GM19455 (cell line): ENCODE results near the gene TGFBR3L.
"Not testable (repeated sequence)": the region's sequence is repeated elsewhere in the genome, so short reads cannot be mapped to it uniquely, and the experiment has no call there.

Experiments used
- ATAC-seq: cut with Tn5 transposase; IDR thresholded peaks from one replicate; pipeline ENCODE4 v1.9.1; 2021; ENCODE audit not compliant: unreplicated experiment

The TGFBR3L gene

GRCh38 chr19:7947939-7948338, 33.3 kb downstream of the TGFBR3L start:
- no peak for ATAC-seq

- no peak for ATAC-seq
These were observed 38.4 kb downstream of the TGFBR3L start for GRCh38 chr19:7953060-7953459.

- ATAC-seq: no peak
These were observed 38.9 kb downstream of the TGFBR3L start for GRCh38 chr19:7953576-7953975.

GRCh38 chr19:7955696-7956095, 41.1 kb downstream of the TGFBR3L start:
- no peak for ATAC-seq

GRCh38 chr19:7959211-7959610, 44.6 kb downstream of the TGFBR3L start:
- ATAC-seq: no peak

- ATAC-seq: not testable (repeated sequence)
These were observed 46.5 kb downstream of the TGFBR3L start for GRCh38 chr19:7961082-7961481.

- ATAC-seq: no peak
These were observed 47.4 kb downstream of the TGFBR3L start for GRCh38 chr19:7961920-7962626.

- no peak for ATAC-seq
These were observed 48.1 kb downstream of the TGFBR3L start for GRCh38 chr19:7962644-7963268.

- ATAC-seq: no peak
These were observed 48.9 kb downstream of the TGFBR3L start for GRCh38 chr19:7963566-7963965.

- ATAC-seq: no peak
These were observed 50.7 kb downstream of the TGFBR3L start for GRCh38 chr19:7965259-7965841.

GRCh38 chr19:7965921-7966665, 51.5 kb downstream of the TGFBR3L start:
- no peak for ATAC-seq

- no peak for ATAC-seq
These were observed 53.6 kb downstream of the TGFBR3L start for GRCh38 chr19:7968008-7968795.
